K562 (cell line): ENCODE data around the gene IRGQ. TPM values are rescaled to one million over a fixed set of nuclear protein-coding genes. Genes with fewer than 3 reads are reported as not detected.
A peak's percentile ranks its signal among the peaks of the same experiment; 100 is the strongest.

Experiments
- ARID4B ChIP-seq: sonication (generic); formaldehyde crosslinking; IDR thresholded peaks from 2 replicates; pipeline ENCODE4 v1.8.0; 2022; ENCODE audit warnings: mild to moderate bottlenecking, missing genetic modification reagents
- ATF1 ChIP-seq, 2 experiments: fragments of 450-650 bp in 1 of 2; IDR thresholded peaks; 2 replicates each; pipeline ENCODE4 v1.6.1; 2016; ENCODE audit warnings: missing compliant biosample characterization in 1 of 2, missing genetic modification characterization in 1 of 2
- CEBPG ChIP-seq, 3 experiments: fragments of 200-800 bp in 1 of 3; sonication (Bioruptor generic) in 1 of 3; sonication (generic) in 1 of 3; formaldehyde crosslinking in 1 of 3; IDR thresholded peaks in 2 of 3; conservative IDR thresholded peaks in 1 of 3; 2 replicates each; pipeline versions ENCODE4 v1.6.1 to v1.8.0; 2016 to 2022; ENCODE audit warnings: missing compliant biosample characterization in 2 of 3, missing genetic modification characterization in 2 of 3, mild to moderate bottlenecking in 1 of 3, missing genetic modification reagents in 1 of 3
- CHAMP1 ChIP-seq: fragments of 450-650 bp; IDR thresholded peaks from 2 replicates; pipeline ENCODE4 v1.6.1; 2016; ENCODE audit warnings: mild to moderate bottlenecking
- CREB3 ChIP-seq: fragments of 450-650 bp; conservative IDR thresholded peaks from 2 replicates; pipeline ENCODE4 v1.6.1; 2016; ENCODE audit warnings: missing genetic modification characterization, low read depth, mild to moderate bottlenecking, missing compliant biosample characterization, moderate library complexity
- DNMT1 ChIP-seq: fragments of 450-650 bp; IDR thresholded peaks from 2 replicates; pipeline ENCODE4 v1.6.1; 2016; ENCODE audit warnings: antibody characterized with exemption, mild to moderate bottlenecking
- EHMT2 ChIP-seq: fragments of 450-650 bp; IDR thresholded peaks from 2 replicates; pipeline ENCODE4 v1.6.1; 2018; ENCODE audit warnings: antibody characterized with exemption
- ESRRA ChIP-seq: fragments of 450-650 bp; IDR thresholded peaks from 2 replicates; pipeline ENCODE4 v1.6.1; 2014; ENCODE audit warnings: low read depth, mild to moderate bottlenecking, moderate library complexity, borderline replicate concordance
- KDM5B ChIP-seq: fragments of 200-600 bp; sonication (generic); IDR thresholded peaks from 2 replicates; pipeline ENCODE4 v1.6.1; 2012; ENCODE audit warnings: low read depth, mild to moderate bottlenecking, moderate library complexity, low read length, control low read depth, inconsistent platforms; ENCODE audit not compliant: insufficient replicate concordance
- KLF6 ChIP-seq: fragments of 250-450 bp; sonication (Bioruptor Pico); IDR thresholded peaks from 2 replicates; pipeline ENCODE4 v1.4.0; 2020; ENCODE audit warnings: mild to moderate bottlenecking, moderate library complexity, borderline replicate concordance
- MAZ ChIP-seq, 2 experiments: fragments of 450-650 bp in 1 of 2; sonication (generic) in 1 of 2; formaldehyde crosslinking; IDR thresholded peaks in 1 of 2; conservative IDR thresholded peaks in 1 of 2; 2 replicates each; pipeline versions ENCODE4 v1.4.0 to v1.5.0; 2020; ENCODE audit warnings: mild to moderate bottlenecking in 1 of 2, missing genetic modification reagents in 1 of 2
- MED1 ChIP-seq: sonication (generic); formaldehyde crosslinking; IDR thresholded peaks from 2 replicates; pipeline ENCODE4 v1.8.1; 2023; ENCODE audit warnings: missing genetic modification reagents, borderline replicate concordance
- PHB2 ChIP-seq: fragments of 450-650 bp; IDR thresholded peaks from 2 replicates; pipeline ENCODE4 v1.6.1; 2017; ENCODE audit warnings: low read depth
- SREBF2 ChIP-seq: sonication (generic); formaldehyde crosslinking; IDR thresholded peaks from 2 replicates; pipeline ENCODE4 v1.4.0; 2020; ENCODE audit warnings: mild to moderate bottlenecking, missing genetic modification reagents
- TEAD1 ChIP-seq, 2 experiments: fragments of 450-650 bp in 1 of 2; sonication (generic) in 1 of 2; formaldehyde crosslinking; IDR thresholded peaks; 2 replicates each; pipeline versions ENCODE4 v1.4.0 to v1.8.0; 2020 to 2022; ENCODE audit warnings: mild to moderate bottlenecking in 2 of 2, missing genetic modification reagents in 1 of 2
- TEAD4 ChIP-seq, 2 experiments: sonication (generic) in 1 of 2; formaldehyde crosslinking in 1 of 2; IDR thresholded peaks; 2 replicates each; pipeline versions ENCODE4 v1.6.1 to v1.8.0; 2012 to 2022; ENCODE audit warnings: borderline replicate concordance in 1 of 2, inconsistent platforms in 1 of 2, low read length in 1 of 2, mild to moderate bottlenecking in 1 of 2, missing genetic modification reagents in 1 of 2
- ZEB2 ChIP-seq: fragments of 450-650 bp; IDR thresholded peaks from 2 replicates; pipeline ENCODE4 v1.6.1; 2016
- ZNF764 ChIP-seq: fragments of 250-450 bp; sonication (Bioruptor Pico); IDR thresholded peaks from 2 replicates; pipeline ENCODE4 v1.4.0; 2020; ENCODE audit warnings: low read depth, mild to moderate bottlenecking, moderate library complexity
- ZNF785 ChIP-seq: fragments of 250-450 bp; sonication (Bioruptor Pico); IDR thresholded peaks from 2 replicates; pipeline ENCODE4 v1.4.0; 2020; ENCODE audit warnings: mild to moderate bottlenecking
- polyA plus RNA-seq, 8 experiments: library from polyadenylated mRNA; depleted of rRNA in 4 of 8; stranded (reverse) in 5 of 8; unstranded in 3 of 8; fragments of >200 nt; fragmentation: Nextera tagmentation in 2 of 8; fragmentation: Illumina TruSeq in 1 of 8; extraction: Ambion mirVana in 2 of 8; extraction: Trizol in 1 of 8; gene quantifications; 2 replicates each; pipeline versions ENCODE4 v1.2.1 to v1.2.3, GENCODE V29; 2011 to 2014; ENCODE audit warnings: inconsistent platforms in 1 of 8, missing spikeins in 1 of 8
- total RNA-seq, 7 experiments: library from RNA; depleted of rRNA in 6 of 7; stranded (reverse); fragments of >200 nt in 6 of 7; fragmentation: Illumina TruSeq in 2 of 7; extraction: Trizol in 2 of 7; gene quantifications; 2 replicates each; pipeline versions ENCODE4 v1.2.1 to v1.2.3, GENCODE V29; 2011 to 2021; ENCODE audit warnings: low replicate concordance in 1 of 7

Gene IRGQ
- total and polyA plus RNA-seq, 9 of the 15 experiments (the other 6 are each of a cell fraction or from before 2014, with no cell fraction given): 3.5 to 19.2 (median 7.9) TPM

DNA sequence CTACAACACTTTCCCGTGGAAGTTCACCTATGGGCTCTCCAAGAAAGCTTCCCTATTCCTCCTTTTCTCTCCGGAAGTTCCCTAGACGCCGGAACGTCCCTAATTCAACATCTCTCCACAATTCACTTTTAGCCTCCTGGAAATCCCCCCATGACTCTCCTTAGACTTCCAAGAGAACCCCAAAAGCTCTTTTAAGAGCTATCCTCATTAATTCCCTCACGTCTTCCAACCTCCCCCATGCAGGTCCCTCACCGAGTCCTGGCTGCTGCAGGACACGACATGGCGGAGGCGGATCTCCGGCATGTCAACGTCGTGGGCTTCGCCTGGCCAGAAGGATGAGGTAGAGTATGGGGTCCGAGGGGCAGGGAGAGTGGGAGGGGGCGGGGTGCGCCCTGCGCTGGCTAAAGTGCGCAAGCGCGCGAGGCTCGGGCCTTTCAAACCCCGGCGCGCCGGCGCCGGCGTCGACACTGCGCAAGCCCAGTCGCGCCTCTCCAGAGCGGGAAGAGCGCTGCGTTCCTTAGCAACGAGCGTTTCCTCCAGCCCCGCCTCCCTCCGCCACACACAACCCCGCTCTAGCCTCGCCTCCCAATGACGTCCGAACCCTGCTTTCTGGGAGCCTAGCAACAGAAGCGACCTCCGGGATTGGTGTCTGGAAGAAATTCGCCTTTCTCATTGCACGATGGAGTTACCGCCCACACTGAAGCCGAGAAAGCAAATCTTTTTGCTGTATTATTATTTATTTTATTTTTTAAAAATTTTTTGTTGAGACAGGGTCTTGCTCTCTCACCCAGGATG, 20.6 kb downstream of the IRGQ start, which contains the start of the genes PINLYP and XRCC1 (continued):
- TF ChIP-seq DNMT1: no peak
- TF ChIP-seq EHMT2: no peak
- no peak for TF ChIP-seq SREBF2 (CRISPR knock-in tag)
- no peak for TF ChIP-seq CEBPG (CRISPR knock-in tag; IDR thresholded peaks at IDR 0.05)
- TF ChIP-seq CEBPG (tag; conservative IDR thresholded peaks at IDR 0.05 in 1 of 2, IDR thresholded peaks at IDR 0.05 in 1 of 2): no peak
- peak; percentile 18 to 74; a peak in 3 of 4 replicates for TF ChIP-seq MAZ (CRISPR knock-in tag; conservative IDR thresholded peaks at IDR 0.05 in 1 of 2, IDR thresholded peaks at IDR 0.05 in 1 of 2)
- peak; percentile 86; the same call in 1 of the 2 replicates for TF ChIP-seq ARID4B (CRISPR knock-in tag)
- no peak for TF ChIP-seq ZEB2
- TF ChIP-seq CHAMP1: no peak
- TF ChIP-seq PHB2: no peak
- TF ChIP-seq ZNF764: no peak
- no peak for TF ChIP-seq TEAD4 (IDR thresholded peaks at IDR 0.05; ENCODE audit: low read length)
- TF ChIP-seq TEAD4 (CRISPR knock-in tag; IDR thresholded peaks at IDR 0.05; ENCODE audit: borderline replicate concordance): no peak
- TF ChIP-seq KLF6: no peak
- no peak for TF ChIP-seq ZNF785 (CRISPR knock-in tag)
- TF ChIP-seq KDM5B: peak; percentile 80
- TF ChIP-seq CREB3: no peak
- TF ChIP-seq ESRRA: no peak
- no peak for TF ChIP-seq TEAD1 (CRISPR knock-in tag; IDR thresholded peaks at IDR 0.05)
- peak; percentile 56; the same call in 1 of the 2 replicates for TF ChIP-seq ATF1 (CRISPR knock-in tag; IDR thresholded peaks at IDR 0.05)
- TF ChIP-seq ATF1 (tag; IDR thresholded peaks at IDR 0.05): peak; percentile 94
- no peak for TF ChIP-seq MED1 (CRISPR knock-in tag)
